HepG2 (cell line): ENCODE results near the gene NOL12. TPM values are rescaled to one million over a fixed set of nuclear protein-coding genes. Genes with fewer than 3 reads are reported as not detected.

Experiments used
- CBX2 ChIP-seq, 2 experiments: fragments of 200-600 bp in 1 of 2; sonication (generic); formaldehyde crosslinking in 1 of 2; IDR thresholded peaks; 2 replicates each; pipeline versions ENCODE4 v1.7.0 to v1.8.1; 2018 to 2022; ENCODE audit warnings: low read depth in 2 of 2, low read length in 1 of 2, mild to moderate bottlenecking in 1 of 2, missing genetic modification reagents in 1 of 2
- CREB1 ChIP-seq, 2 experiments: fragments of 450-650 bp in 1 of 2; IDR thresholded peaks; 2 replicates each; pipeline ENCODE4 v1.6.1; 2016 to 2017; ENCODE audit warnings: control low read depth in 1 of 2, mild to moderate bottlenecking in 1 of 2, missing compliant biosample characterization in 1 of 2, missing genetic modification characterization in 1 of 2
- IRX3 ChIP-seq: sonication (generic); formaldehyde crosslinking; IDR thresholded peaks from 2 replicates; pipeline ENCODE4 v1.8.1; 2023; ENCODE audit warnings: mild to moderate bottlenecking, low read depth, missing genetic modification reagents, borderline replicate concordance
- MED13 ChIP-seq: sonication (generic); formaldehyde crosslinking; IDR thresholded peaks from 2 replicates; pipeline ENCODE4 v1.5.0; 2020; ENCODE audit warnings: missing genetic modification reagents
- NFE2 ChIP-seq: sonication (generic); formaldehyde crosslinking; IDR thresholded peaks from 2 replicates; pipeline ENCODE4 v1.4.0; 2020; ENCODE audit warnings: missing genetic modification reagents
- SALL2 ChIP-seq: sonication (generic); formaldehyde crosslinking; IDR thresholded peaks from 2 replicates; pipeline ENCODE4 v1.8.1; 2023; ENCODE audit warnings: mild to moderate bottlenecking, missing genetic modification reagents, inconsistent platforms
- SIN3A ChIP-seq: IDR thresholded peaks from 2 replicates; pipeline ENCODE4 v1.6.1; 2011; ENCODE audit warnings: low read depth, mild to moderate bottlenecking, control low read depth, low read length, borderline replicate concordance
- ZBTB8A ChIP-seq: sonication (generic); formaldehyde crosslinking; IDR thresholded peaks from 2 replicates; pipeline ENCODE4 v1.4.0; 2020; ENCODE audit warnings: mild to moderate bottlenecking, low read depth, missing genetic modification reagents, borderline replicate concordance
- ZFP36L1 ChIP-seq: sonication (generic); formaldehyde crosslinking; IDR thresholded peaks from 2 replicates; pipeline ENCODE4 v1.8.0; 2022; ENCODE audit warnings: mild to moderate bottlenecking, missing genetic modification reagents, moderate library complexity
- ZNF143 ChIP-seq: sonication (generic); formaldehyde crosslinking; IDR thresholded peaks from 2 replicates; pipeline ENCODE4 v1.4.0; 2020; ENCODE audit warnings: missing genetic modification reagents
- ZNF24 ChIP-seq: fragments of 450-650 bp; IDR thresholded peaks from 2 replicates; pipeline ENCODE4 v1.6.1; 2017; ENCODE audit warnings: antibody characterized with exemption, mild to moderate bottlenecking
- ZNF354B ChIP-seq: sonication (generic); formaldehyde crosslinking; IDR thresholded peaks from 2 replicates; pipeline ENCODE4 v1.8.0; 2022; ENCODE audit warnings: mild to moderate bottlenecking, missing genetic modification reagents
- ZNF710 ChIP-seq: sonication (generic); formaldehyde crosslinking; IDR thresholded peaks from 2 replicates; pipeline ENCODE4 v1.5.0; 2020; ENCODE audit warnings: mild to moderate bottlenecking, missing genetic modification reagents, borderline replicate concordance
- ZNF776 ChIP-seq: sonication (generic); formaldehyde crosslinking; IDR thresholded peaks from 2 replicates; pipeline ENCODE4 v1.4.0; 2020; ENCODE audit warnings: mild to moderate bottlenecking, missing genetic modification reagents
- polyA plus RNA-seq, 8 experiments: library from polyadenylated mRNA; depleted of rRNA in 3 of 8; stranded (reverse) in 7 of 8; unstranded in 1 of 8; fragments of >200 nt; fragmentation: Illumina TruSeq in 4 of 8; extraction: Trizol in 4 of 8; gene quantifications; 2 replicates each; pipeline versions ENCODE4 v1.2.1 to v1.2.3, GENCODE V29; 2011 to 2016; ENCODE audit warnings: low read depth in 4 of 8, missing spikeins in 1 of 8, mixed read lengths in 1 of 8; ENCODE audit not compliant: insufficient read depth in 1 of 8
- total RNA-seq, 5 experiments: library from RNA; depleted of rRNA; stranded (reverse); fragments of >200 nt; fragmentation: Illumina TruSeq; extraction: Trizol; gene quantifications; 2 replicates each; pipeline ENCODE4 v1.2.3, GENCODE V29; 2016; ENCODE audit warnings: low read depth in 1 of 5
- TF ChIP-seq, protein P1 (sequence below): sonication (generic); formaldehyde crosslinking; IDR thresholded peaks from 2 replicates; pipeline ENCODE4 v1.4.0; 2020; ENCODE audit warnings: mild to moderate bottlenecking, missing genetic modification reagents
- TF ChIP-seq, protein P2 (sequence below): sonication (generic); formaldehyde crosslinking; IDR thresholded peaks from 2 replicates; pipeline ENCODE4 v1.5.1; 2020; ENCODE audit warnings: mild to moderate bottlenecking, missing genetic modification reagents, moderate library complexity
- TF ChIP-seq, protein P3 (sequence below): sonication (generic); formaldehyde crosslinking; conservative IDR thresholded peaks from 2 replicates; pipeline ENCODE4 v1.4.0; 2020; ENCODE audit warnings: missing genetic modification reagents
- TF ChIP-seq, protein P4 (sequence below): sonication (generic); formaldehyde crosslinking; IDR thresholded peaks from 2 replicates; pipeline ENCODE4 v1.4.0; 2020; ENCODE audit warnings: missing genetic modification reagents
- TF ChIP-seq, protein P5 (sequence below): fragments of 450-650 bp; IDR thresholded peaks from 2 replicates; pipeline ENCODE4 v1.6.1; 2017

NOL12 gene
- total and polyA plus RNA-seq, 2 of the 13 experiments (the other 11 are each of a cell fraction or from before 2014, with no cell fraction given): 14.3 to 31.4 TPM

DNA sequence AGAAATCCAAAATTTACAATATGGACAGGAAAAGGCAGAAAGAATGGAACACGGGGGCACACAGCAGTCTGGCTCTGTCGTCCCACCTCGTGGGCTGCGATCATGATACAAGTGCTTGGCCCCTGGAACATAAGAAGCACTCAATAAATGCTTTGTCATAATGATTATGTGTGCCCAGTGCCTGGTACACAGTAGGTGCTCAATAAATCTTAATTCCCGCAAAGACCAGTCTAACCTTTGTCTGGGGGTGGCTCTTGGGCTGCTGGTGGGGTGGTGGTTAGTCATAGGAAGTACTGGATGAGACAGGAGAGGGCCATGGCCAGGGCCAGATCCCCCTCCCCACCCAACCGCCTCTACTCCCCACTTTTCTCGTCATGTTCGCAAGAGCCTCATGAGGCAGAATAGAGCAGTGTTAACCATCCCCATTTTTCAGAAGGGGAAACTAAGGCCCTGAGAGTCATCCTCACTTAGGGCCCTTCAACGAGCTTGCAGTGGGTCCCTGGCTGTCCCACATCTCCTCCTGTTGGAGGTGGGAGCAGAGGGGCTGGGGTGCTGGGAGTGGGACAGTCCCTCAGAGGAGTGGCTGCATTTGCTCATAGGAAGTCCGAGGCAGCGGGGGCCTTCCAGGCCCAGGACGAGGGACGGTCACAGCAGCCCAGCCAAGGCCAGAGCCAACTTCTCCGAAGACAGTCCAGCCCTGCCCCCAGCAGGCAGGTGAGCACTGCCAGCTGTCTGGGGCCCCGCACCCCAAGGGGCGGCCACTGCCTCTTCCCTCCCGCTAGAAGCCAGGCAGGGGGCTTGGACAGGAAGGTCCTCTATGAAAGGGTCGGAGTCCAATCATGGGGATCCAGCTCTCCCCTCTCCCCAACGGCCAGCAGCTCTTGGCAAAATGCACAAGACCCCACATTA, 46.8 kb downstream of the NOL12 start (continued):
- TF ChIP-seq ZNF710 (no peak), ZNF776 (CRISPR knock-in tag) (no peak), IRX3 (CRISPR knock-in tag) (no peak), CREB1 (IDR thresholded peaks at IDR 0.05) (no peak), CREB1 (CRISPR knock-in tag; IDR thresholded peaks at IDR 0.05) (no peak), ZNF24 (no peak), NFE2 (CRISPR knock-in tag) (no peak), ZNF354B (CRISPR knock-in tag) (no peak), ZNF143 (no peak), ZBTB8A (CRISPR knock-in tag) (no peak), SALL2 (CRISPR knock-in tag) (no peak), MED13 (CRISPR knock-in tag) (no peak), ZFP36L1 (CRISPR knock-in tag) (no peak), CBX2 (IDR thresholded peaks at IDR 0.05; ENCODE audit: low read depth, low read length) (no peak), CBX2 (CRISPR knock-in tag; IDR thresholded peaks at IDR 0.05; ENCODE audit: low read depth) (no peak), SIN3A (no peak)
- TF ChIP-seq, protein P1, sequence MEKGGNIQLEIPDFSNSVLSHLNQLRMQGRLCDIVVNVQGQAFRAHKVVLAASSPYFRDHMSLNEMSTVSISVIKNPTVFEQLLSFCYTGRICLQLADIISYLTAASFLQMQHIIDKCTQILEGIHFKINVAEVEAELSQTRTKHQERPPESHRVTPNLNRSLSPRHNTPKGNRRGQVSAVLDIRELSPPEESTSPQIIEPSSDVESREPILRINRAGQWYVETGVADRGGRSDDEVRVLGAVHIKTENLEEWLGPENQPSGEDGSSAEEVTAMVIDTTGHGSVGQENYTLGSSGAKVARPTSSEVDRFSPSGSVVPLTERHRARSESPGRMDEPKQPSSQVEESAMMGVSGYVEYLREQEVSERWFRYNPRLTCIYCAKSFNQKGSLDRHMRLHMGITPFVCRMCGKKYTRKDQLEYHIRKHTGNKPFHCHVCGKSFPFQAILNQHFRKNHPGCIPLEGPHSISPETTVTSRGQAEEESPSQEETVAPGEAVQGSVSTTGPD: no peak
- TF ChIP-seq, protein P2, sequence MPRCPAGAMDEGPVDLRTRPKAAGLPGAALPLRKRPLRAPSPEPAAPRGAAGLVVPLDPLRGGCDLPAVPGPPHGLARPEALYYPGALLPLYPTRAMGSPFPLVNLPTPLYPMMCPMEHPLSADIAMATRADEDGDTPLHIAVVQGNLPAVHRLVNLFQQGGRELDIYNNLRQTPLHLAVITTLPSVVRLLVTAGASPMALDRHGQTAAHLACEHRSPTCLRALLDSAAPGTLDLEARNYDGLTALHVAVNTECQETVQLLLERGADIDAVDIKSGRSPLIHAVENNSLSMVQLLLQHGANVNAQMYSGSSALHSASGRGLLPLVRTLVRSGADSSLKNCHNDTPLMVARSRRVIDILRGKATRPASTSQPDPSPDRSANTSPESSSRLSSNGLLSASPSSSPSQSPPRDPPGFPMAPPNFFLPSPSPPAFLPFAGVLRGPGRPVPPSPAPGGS (CRISPR knock-in tag): no peak
- TF ChIP-seq, protein P3, sequence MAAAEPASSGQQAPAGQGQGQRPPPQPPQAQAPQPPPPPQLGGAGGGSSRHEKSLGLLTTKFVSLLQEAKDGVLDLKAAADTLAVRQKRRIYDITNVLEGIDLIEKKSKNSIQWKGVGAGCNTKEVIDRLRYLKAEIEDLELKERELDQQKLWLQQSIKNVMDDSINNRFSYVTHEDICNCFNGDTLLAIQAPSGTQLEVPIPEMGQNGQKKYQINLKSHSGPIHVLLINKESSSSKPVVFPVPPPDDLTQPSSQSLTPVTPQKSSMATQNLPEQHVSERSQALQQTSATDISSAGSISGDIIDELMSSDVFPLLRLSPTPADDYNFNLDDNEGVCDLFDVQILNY (CRISPR knock-in tag): no peak
- TF ChIP-seq, protein P4, sequence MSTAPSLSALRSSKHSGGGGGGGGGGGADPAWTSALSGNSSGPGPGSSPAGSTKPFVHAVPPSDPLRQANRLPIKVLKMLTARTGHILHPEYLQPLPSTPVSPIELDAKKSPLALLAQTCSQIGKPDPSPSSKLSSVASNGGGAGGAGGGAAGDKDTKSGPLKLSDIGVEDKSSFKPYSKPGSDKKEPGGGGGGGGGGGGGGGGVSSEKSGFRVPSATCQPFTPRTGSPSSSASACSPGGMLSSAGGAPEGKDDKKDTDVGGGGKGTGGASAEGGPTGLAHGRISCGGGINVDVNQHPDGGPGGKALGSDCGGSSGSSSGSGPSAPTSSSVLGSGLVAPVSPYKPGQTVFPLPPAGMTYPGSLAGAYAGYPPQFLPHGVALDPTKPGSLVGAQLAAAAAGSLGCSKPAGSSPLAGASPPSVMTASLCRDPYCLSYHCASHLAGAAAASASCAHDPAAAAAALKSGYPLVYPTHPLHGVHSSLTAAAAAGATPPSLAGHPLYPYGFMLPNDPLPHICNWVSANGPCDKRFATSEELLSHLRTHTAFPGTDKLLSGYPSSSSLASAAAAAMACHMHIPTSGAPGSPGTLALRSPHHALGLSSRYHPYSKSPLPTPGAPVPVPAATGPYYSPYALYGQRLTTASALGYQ (CRISPR knock-in tag): no peak
- TF ChIP-seq, protein P5, sequence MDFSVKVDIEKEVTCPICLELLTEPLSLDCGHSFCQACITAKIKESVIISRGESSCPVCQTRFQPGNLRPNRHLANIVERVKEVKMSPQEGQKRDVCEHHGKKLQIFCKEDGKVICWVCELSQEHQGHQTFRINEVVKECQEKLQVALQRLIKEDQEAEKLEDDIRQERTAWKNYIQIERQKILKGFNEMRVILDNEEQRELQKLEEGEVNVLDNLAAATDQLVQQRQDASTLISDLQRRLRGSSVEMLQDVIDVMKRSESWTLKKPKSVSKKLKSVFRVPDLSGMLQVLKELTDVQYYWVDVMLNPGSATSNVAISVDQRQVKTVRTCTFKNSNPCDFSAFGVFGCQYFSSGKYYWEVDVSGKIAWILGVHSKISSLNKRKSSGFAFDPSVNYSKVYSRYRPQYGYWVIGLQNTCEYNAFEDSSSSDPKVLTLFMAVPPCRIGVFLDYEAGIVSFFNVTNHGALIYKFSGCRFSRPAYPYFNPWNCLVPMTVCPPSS: no peak
